Panc1 (cell line): ENCODE data around the gene NEK7. TPM values are rescaled to one million over a fixed set of nuclear protein-coding genes. Genes with fewer than 3 reads are reported as not detected.

Experiments used
- ATAC-seq: fragments of 200-7000 bp; cut with Tn5 transposase; 2 replicates; pipeline ENCODE4 v1.9.1; 2020; ENCODE audit warnings: mild to moderate bottlenecking, moderate library complexity
- BruUV-seq: library from RNA; stranded (reverse); fragments of 400-500 nt; replicated peaks from 2 replicates; lab custom pipeline; 2021; lab: Mats Ljungman, UMichigan
- CTCF ChIA-PET: fragments of 300-600 bp; sonication (Branson Sonifier 250); formaldehyde crosslinking; loops from one replicate; lab custom pipeline; 2022; ENCODE audit warnings: antibody characterized with exemption; lab: Charles Lee
- POLR2A ChIA-PET: fragments of 300-600 bp; sonication (Branson Sonifier 250); formaldehyde crosslinking; loops from one replicate; lab custom pipeline; 2022; ENCODE audit warnings: antibody characterized with exemption; lab: Charles Lee
- DNase-seq: peaks from one replicate; pipeline ENCODE4 v3.0.0-alpha.2; 2010; ENCODE audit warnings: low read depth, low spot score
- H3K27ac ChIP-seq: 2 replicates; pipeline ENCODE4 v1.5.1; 2011; ENCODE audit warnings: mild to moderate bottlenecking, low read length, inconsistent platforms
- H3K27me3 ChIP-seq: fragments of 200-500 bp; sonication (Bioruptor generic); 2 replicates; pipeline ENCODE4 v1.6.0; 2014; ENCODE audit warnings: low read length, inconsistent platforms; ENCODE audit not compliant: control insufficient read depth, insufficient read depth
- H3K36me3 ChIP-seq: fragments of 200-500 bp; sonication (Bioruptor generic); 2 replicates; pipeline ENCODE4 v1.5.1; 2014; ENCODE audit warnings: inconsistent platforms, mild to moderate bottlenecking, low read length, moderate library complexity; ENCODE audit not compliant: control insufficient read depth, insufficient read depth
- H3K4me1 ChIP-seq: 2 replicates; pipeline ENCODE4 v1.5.1; 2011; ENCODE audit warnings: inconsistent platforms, mild to moderate bottlenecking, low read length, moderate library complexity; ENCODE audit not compliant: control insufficient read depth, insufficient read depth
- H3K4me3 ChIP-seq, 2 experiments: 2 replicates each; pipeline ENCODE4 v1.5.1; 2011 to 2012; ENCODE audit warnings: low read depth in 2 of 2, low read length in 2 of 2, mild to moderate bottlenecking in 2 of 2, inconsistent platforms in 1 of 2, moderate library complexity in 1 of 2
- H3K9me3 ChIP-seq: fragments of 200-500 bp; sonication (Bioruptor generic); 2 replicates; pipeline ENCODE4 v1.5.1; 2014; ENCODE audit warnings: low read depth, mild to moderate bottlenecking, inconsistent platforms, low read length, moderate library complexity; ENCODE audit not compliant: control insufficient read depth, insufficient read depth
- POLR2AphosphoS5 ChIP-seq: IDR thresholded peaks from 2 replicates; pipeline ENCODE4 v1.6.1; 2012; ENCODE audit warnings: mild to moderate bottlenecking, low read depth, low read length, moderate library complexity
- SIN3A ChIP-seq: IDR thresholded peaks from 2 replicates; pipeline ENCODE4 v1.6.1; 2012; ENCODE audit warnings: low read depth, mild to moderate bottlenecking, low read length, moderate library complexity, borderline replicate concordance; ENCODE audit not compliant: insufficient read depth
- TCF7L2 ChIP-seq: IDR thresholded peaks from 2 replicates; pipeline ENCODE4 v1.6.1; 2011; ENCODE audit warnings: mild to moderate bottlenecking, low read depth, low read length, inconsistent platforms
- in situ Hi-C: cut with HindIII; loops from 2 replicates; pipeline ENCODE4 v1.10.0; 2016; ENCODE audit warnings: low sequenced_read_pairs, low pct_unique_long_range_greater_than_20kb
- intact Hi-C: fragments of 100-400 bp; cut with micrococcal nuclease; formaldehyde crosslinking; loops from one replicate; pipeline ENCODE4 v1.10.0; 2022; ENCODE audit not compliant: unreplicated experiment
- total RNA-seq: library from RNA; stranded (reverse); gene quantifications from one replicate; pipeline ENCODE4 v1.2.1, GENCODE V29; 2021; ENCODE audit not compliant: unreplicated experiment
- TF ChIP-seq, protein P1 (sequence below): fragments of 450-650 bp; IDR thresholded peaks from 2 replicates; pipeline ENCODE4 v1.5.1; 2017; ENCODE audit warnings: mild to moderate bottlenecking
- TF ChIP-seq, protein P2 (sequence below), 2 experiments: IDR thresholded peaks; 2 replicates each; pipeline ENCODE4 v1.6.1; 2011 to 2012; ENCODE audit warnings: low read depth in 2 of 2, control low read depth in 1 of 2, low read length in 1 of 2, mild to moderate bottlenecking in 1 of 2, moderate library complexity in 1 of 2; ENCODE audit not compliant: insufficient read depth in 1 of 2

NEK7 gene
- total RNA-seq, 1 experiment from 2014 or later, result 53.0 TPM

GRCh38 chr1:198174297-198174696 lies 17.5 kb downstream of the NEK7 start:
- H3K27ac ChIP-seq, result no peak overlapping the region
- ChIA-PET POLR2A (no interaction called here), CTCF (no interaction called here)
- no peaks in the 10 kb centered on the region for H3K9me3 ChIP-seq
- no TSS peak for BruUV-seq
- DNase-seq (no peak), ATAC-seq (no peak)
- intact Hi-C loops (no loop called here), in situ Hi-C loops (no loop called here)
- no peak overlapping the region for H3K4me3 ChIP-seq
- no peak for TF ChIP-seq POLR2AphosphoS5
- TF ChIP-seq SIN3A, result no peak
- TF ChIP-seq, protein P1, sequence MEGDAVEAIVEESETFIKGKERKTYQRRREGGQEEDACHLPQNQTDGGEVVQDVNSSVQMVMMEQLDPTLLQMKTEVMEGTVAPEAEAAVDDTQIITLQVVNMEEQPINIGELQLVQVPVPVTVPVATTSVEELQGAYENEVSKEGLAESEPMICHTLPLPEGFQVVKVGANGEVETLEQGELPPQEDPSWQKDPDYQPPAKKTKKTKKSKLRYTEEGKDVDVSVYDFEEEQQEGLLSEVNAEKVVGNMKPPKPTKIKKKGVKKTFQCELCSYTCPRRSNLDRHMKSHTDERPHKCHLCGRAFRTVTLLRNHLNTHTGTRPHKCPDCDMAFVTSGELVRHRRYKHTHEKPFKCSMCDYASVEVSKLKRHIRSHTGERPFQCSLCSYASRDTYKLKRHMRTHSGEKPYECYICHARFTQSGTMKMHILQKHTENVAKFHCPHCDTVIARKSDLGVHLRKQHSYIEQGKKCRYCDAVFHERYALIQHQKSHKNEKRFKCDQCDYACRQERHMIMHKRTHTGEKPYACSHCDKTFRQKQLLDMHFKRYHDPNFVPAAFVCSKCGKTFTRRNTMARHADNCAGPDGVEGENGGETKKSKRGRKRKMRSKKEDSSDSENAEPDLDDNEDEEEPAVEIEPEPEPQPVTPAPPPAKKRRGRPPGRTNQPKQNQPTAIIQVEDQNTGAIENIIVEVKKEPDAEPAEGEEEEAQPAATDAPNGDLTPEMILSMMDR, result no peak
- H3K36me3 ChIP-seq, result no peaks in the 10 kb centered on the region; the same call in 1 of the 2 replicates
- no peaks in the 10 kb centered on the region for H3K27me3 ChIP-seq
- no peaks in the 10 kb centered on the region for H3K4me1 ChIP-seq

DNA sequence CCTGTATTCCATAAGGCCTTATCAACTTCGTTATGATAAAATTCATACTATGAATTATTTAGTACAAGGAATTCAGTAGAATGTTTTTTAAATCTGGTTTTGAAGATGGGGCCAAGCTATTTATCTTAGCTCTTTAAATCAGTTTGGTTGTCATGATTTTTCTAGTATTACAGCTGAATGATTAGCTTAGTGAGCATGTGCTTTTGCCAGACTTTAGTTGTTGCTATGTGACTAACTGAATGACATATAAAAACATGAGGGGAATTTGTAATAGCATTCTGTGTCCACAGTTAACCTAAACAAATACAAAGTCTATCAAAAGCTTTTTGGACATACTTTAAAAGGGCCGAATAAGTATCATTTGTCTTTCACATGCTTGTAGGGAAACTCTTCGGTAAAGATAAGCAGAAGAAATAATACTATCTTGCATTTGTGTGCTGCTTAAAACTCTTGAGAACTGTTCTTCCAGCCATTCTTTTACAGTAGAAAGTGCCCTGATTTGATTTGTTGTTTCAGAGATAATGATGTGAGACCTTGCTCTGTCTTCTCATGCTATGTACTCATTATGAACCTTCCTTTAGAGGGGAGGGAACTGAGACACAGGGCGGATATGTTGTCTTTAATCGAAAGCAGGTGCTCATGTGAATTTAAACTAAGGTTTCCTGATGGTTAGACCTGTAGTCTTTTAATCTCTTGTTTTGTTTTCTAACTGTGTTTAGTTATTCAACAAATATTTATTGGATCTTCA lies 18.8 kb downstream of the NEK7 start:
- H3K27me3 ChIP-seq, result no peaks in the 10 kb centered on the region
- ChIA-PET POLR2A (no interaction called here), CTCF (no interaction called here)
- intact Hi-C loops, result no loop called here
- no peak overlapping the region for H3K27ac ChIP-seq
- no peaks in the 10 kb centered on the region; the same call in 1 of the 2 replicates for H3K36me3 ChIP-seq
- H3K4me1 ChIP-seq, result no peaks in the 10 kb centered on the region
- no TSS peak for BruUV-seq
- TF ChIP-seq SIN3A (no peak), TCF7L2 (no peak), POLR2AphosphoS5 (no peak)
- TF ChIP-seq, protein P2, sequence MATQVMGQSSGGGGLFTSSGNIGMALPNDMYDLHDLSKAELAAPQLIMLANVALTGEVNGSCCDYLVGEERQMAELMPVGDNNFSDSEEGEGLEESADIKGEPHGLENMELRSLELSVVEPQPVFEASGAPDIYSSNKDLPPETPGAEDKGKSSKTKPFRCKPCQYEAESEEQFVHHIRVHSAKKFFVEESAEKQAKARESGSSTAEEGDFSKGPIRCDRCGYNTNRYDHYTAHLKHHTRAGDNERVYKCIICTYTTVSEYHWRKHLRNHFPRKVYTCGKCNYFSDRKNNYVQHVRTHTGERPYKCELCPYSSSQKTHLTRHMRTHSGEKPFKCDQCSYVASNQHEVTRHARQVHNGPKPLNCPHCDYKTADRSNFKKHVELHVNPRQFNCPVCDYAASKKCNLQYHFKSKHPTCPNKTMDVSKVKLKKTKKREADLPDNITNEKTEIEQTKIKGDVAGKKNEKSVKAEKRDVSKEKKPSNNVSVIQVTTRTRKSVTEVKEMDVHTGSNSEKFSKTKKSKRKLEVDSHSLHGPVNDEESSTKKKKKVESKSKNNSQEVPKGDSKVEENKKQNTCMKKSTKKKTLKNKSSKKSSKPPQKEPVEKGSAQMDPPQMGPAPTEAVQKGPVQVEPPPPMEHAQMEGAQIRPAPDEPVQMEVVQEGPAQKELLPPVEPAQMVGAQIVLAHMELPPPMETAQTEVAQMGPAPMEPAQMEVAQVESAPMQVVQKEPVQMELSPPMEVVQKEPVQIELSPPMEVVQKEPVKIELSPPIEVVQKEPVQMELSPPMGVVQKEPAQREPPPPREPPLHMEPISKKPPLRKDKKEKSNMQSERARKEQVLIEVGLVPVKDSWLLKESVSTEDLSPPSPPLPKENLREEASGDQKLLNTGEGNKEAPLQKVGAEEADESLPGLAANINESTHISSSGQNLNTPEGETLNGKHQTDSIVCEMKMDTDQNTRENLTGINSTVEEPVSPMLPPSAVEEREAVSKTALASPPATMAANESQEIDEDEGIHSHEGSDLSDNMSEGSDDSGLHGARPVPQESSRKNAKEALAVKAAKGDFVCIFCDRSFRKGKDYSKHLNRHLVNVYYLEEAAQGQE (IDR thresholded peaks at IDR 0.05; ENCODE audit: insufficient read depth in 1 of 2, low read depth in 2 of 2, low read length in 1 of 2), result no peak
- TF ChIP-seq, protein P1, result no peak
- in situ Hi-C loops, result no loop called here
- DNase-seq (no peak), ATAC-seq (no peak)
- H3K9me3 ChIP-seq, result no peaks in the 10 kb centered on the region
- H3K4me3 ChIP-seq, result no peak overlapping the region
